Measurements from ENCODE around the gene SUGT1. TPM values are rescaled to one million over a fixed set of nuclear protein-coding genes. Genes with fewer than 3 reads are reported as not detected.
"Not testable (repeated sequence)": the region's sequence is repeated elsewhere in the genome, so short reads cannot be mapped to it uniquely, and the experiment has no call there.

The SUGT1 gene
- 10 to 100 TPM; 46.1 to 71.5 (median 56.8) TPM for total RNA-seq
- polyA plus RNA-seq, result 54.5 TPM
- long read RNA-seq, donor 1, partial matches to known transcripts, result 0 of 13 reads
- long read RNA-seq, donor 1, other reads (novel, unspliced or antisense), result 10 of 13 reads
- long read RNA-seq, donor 2, partial matches to known transcripts, result 0 of 4 reads
- long read RNA-seq, donor 2, other reads (novel, unspliced or antisense), result 2 of 4 reads
- long read RNA-seq, donor 3, partial matches to known transcripts, result 0 of 20 reads
- long read RNA-seq, donor 3, other reads (novel, unspliced or antisense), result 20 of 20 reads
- long read RNA-seq, donor 4, partial matches to known transcripts, result 0 of 4 reads
- long read RNA-seq, donor 4, other reads (novel, unspliced or antisense), result 3 of 4 reads

DNA sequence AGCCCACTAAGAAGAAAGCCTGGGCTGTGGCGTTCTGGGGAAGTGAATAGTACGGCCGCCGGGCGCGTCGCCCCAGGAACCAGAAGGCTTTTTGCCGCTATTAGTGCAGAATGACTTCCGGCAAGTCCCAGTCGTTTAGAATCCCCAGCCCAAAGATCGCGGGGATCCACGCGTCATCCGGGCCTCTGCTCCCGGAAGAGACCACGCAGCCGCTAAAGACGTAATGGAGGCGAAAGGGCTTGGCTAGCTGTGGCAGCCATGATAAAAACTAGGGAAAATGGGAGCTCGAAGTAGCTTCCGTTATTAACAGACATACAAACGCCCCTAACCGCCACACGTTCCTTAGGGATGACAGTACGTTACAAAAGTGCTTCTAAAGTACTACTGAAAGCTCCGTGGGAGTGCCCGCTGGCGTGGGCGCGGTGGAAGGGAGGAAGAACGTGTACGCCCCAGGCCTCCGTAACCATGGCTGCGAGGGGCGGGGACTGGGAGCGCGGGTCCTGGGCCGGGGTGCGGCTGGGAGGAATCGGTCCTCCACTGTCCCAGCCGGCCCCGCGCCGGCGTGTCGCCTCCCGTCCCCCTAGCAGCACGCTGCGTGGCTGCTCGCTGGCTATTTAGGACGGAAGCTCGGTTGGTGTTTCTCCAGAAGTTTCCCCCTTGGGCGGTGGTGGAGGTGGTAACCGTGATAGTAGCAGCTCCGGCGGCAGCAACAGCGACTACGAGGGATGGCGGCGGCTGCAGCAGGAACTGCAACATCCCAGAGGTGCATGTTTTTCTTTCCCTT lies at the start of gene SUGT1:
Gene SUGT1 (plus strand): TSS at position 641 of the 784 bp plus-strand sequence. CDS start 85 bp downstream, at position 726.
- peak; percentile 99 for DNase-seq
- H3K4me1 ChIP-seq (ENCODE audit: control insufficient read depth, insufficient read depth, low read length), result peaks cover 4% of the 10 kb centered on the region
- peak within 1 kb of the TSS; percentile 99 for H3K4me3 ChIP-seq (ENCODE audit: low read length)
- no peaks in the 10 kb centered on the region for H3K9me3 ChIP-seq (ENCODE audit: control insufficient read depth, low read length)
- intact Hi-C loops (cut with DNase I), result no loop called here
- H3K27me3 ChIP-seq (ENCODE audit: control insufficient read depth, insufficient read depth), result no peaks in the 10 kb centered on the region
- WGBS, result under 1% methylated on average over 61 of the region's 61 CpGs
- ATAC-seq, result peak; percentile 100
- peak within 1 kb of the TSS; percentile 99 for H3K27ac ChIP-seq (ENCODE audit: low read length)

DNA sequence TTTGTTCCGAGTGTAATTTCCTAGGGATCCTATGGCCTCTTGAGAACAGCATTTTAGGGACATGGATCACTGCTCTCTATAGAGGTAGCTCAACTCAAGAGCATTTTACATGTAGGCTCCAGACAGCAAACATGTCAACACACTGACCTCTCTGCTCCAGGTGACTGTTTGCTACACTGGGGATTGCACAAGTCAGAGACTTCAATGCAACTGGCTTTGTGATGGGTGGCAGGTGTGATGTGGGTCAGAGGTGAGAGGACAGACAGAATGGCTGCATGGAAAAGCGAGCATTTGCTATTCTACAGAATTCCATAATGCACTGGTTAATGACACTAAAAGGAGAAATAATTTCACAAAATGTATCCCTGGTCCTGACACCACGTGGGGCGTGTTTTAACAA lies 49.3 kb upstream of the SUGT1 start:
- 94% methylated on average over 2 of the region's 4 CpGs for WGBS
- ATAC-seq; intact Hi-C loops (cut with DNase I): not testable (repeated sequence)

GRCh38 chr13:52606126-52606525 lies 46.5 kb upstream of the SUGT1 start:
- 73% methylated on average over 6 of the region's 6 CpGs for WGBS
- H3K27ac ChIP-seq (ENCODE audit: low read length); intact Hi-C loops (cut with DNase I); H3K4me3 ChIP-seq (ENCODE audit: low read length); H3K4me1 ChIP-seq (ENCODE audit: control insufficient read depth, insufficient read depth, low read length); ATAC-seq; DNase-seq; H3K9me3 ChIP-seq (ENCODE audit: control insufficient read depth, low read length); H3K27me3 ChIP-seq (ENCODE audit: control insufficient read depth, insufficient read depth): not testable (repeated sequence)

More for the DNA sequence above, 49.3 kb upstream of the SUGT1 start:
- not testable (repeated sequence) for H3K4me3 ChIP-seq (ENCODE audit: low read length); DNase-seq; H3K27me3 ChIP-seq (ENCODE audit: control insufficient read depth, insufficient read depth); H3K9me3 ChIP-seq (ENCODE audit: control insufficient read depth, low read length); H3K4me1 ChIP-seq (ENCODE audit: control insufficient read depth, insufficient read depth, low read length); H3K27ac ChIP-seq (ENCODE audit: low read length)

GRCh38 chr13:52606795-52607194 lies 45.8 kb upstream of the SUGT1 start:
- WGBS, result 66% methylated on average over 1 of the region's 1 CpG
- H3K9me3 ChIP-seq (ENCODE audit: control insufficient read depth, low read length); DNase-seq; H3K4me3 ChIP-seq (ENCODE audit: low read length); intact Hi-C loops (cut with DNase I); H3K27me3 ChIP-seq (ENCODE audit: control insufficient read depth, insufficient read depth); H3K27ac ChIP-seq (ENCODE audit: low read length); ATAC-seq; H3K4me1 ChIP-seq (ENCODE audit: control insufficient read depth, insufficient read depth, low read length): not testable (repeated sequence)

DNA sequence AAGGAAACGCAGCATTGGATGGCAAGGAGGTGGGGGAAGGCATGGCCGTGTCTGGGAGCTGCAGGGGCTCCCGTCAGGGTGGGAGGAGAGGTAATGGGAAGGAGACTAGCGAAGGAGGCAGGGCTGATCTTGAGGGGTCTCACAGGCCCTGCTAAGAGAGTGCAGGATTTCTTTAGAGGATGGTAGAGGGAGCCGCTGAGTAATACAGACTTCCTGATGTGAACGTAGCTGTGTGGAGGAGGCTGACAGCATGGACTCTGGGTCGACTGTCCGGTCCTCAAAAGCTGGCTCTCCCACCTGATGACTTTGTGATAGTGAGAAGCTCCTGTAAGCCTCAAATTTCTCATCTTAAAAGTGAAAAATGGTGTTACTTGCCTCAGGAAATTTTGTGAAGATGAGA lies 44.5 kb upstream of the SUGT1 start:
- H3K9me3 ChIP-seq (ENCODE audit: control insufficient read depth, low read length); intact Hi-C loops (cut with DNase I); H3K27ac ChIP-seq (ENCODE audit: low read length); H3K4me1 ChIP-seq (ENCODE audit: control insufficient read depth, insufficient read depth, low read length); DNase-seq; H3K27me3 ChIP-seq (ENCODE audit: control insufficient read depth, insufficient read depth); H3K4me3 ChIP-seq (ENCODE audit: low read length): not testable (repeated sequence)
- ATAC-seq, result peak in 1 of 2 donors; percentile 22
- 48% methylated on average over 8 of the region's 8 CpGs for WGBS

DNA sequence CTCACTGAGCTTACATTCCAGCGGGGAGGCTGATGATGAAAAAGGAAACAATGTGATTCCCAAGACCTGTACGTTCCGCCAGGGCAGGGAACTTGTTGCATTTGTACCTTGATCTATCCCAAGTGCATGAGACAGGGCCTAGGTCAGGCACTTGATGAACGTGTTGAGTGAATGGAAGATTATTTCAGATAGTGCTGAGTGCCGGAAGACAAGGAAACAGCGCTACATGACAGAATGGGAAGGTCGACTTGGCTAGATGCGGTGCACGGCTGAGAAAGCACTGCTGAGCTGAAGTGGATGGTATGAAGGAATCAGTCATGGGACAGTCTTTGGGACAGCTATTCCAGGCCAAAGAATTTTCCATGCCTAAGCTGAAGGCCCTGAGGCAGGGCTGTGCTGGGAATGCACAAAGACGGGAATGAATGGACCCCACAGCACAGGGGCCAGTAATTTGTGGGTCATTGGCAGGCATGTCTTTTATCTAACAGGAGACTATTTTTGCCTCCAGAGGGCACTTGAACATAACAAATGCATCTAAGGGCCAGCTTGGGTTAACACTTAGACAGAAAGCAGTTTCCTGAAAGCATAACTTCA lies 43.5 kb upstream of the SUGT1 start:
- H3K9me3 ChIP-seq (ENCODE audit: control insufficient read depth, low read length); H3K27me3 ChIP-seq (ENCODE audit: control insufficient read depth, insufficient read depth); H3K4me1 ChIP-seq (ENCODE audit: control insufficient read depth, insufficient read depth, low read length); intact Hi-C loops (cut with DNase I); H3K4me3 ChIP-seq (ENCODE audit: low read length): not testable (repeated sequence)
- 39% methylated on average over 10 of the region's 10 CpGs for WGBS
- peak overlapping the region; percentile 50 for H3K27ac ChIP-seq (ENCODE audit: low read length)
- peak in 1 of 3 donors; percentile 55 for DNase-seq
- peak; percentile 91 to 92 for ATAC-seq

GRCh38 chr13:52610158-52610557 lies 42.5 kb upstream of the SUGT1 start:
- H3K4me3 ChIP-seq (ENCODE audit: low read length); intact Hi-C loops (cut with DNase I); H3K9me3 ChIP-seq (ENCODE audit: control insufficient read depth, low read length); ATAC-seq; H3K27me3 ChIP-seq (ENCODE audit: control insufficient read depth, insufficient read depth); H3K27ac ChIP-seq (ENCODE audit: low read length); H3K4me1 ChIP-seq (ENCODE audit: control insufficient read depth, insufficient read depth, low read length); DNase-seq: not testable (repeated sequence)
- 90% methylated on average over 5 of the region's 5 CpGs for WGBS

DNA sequence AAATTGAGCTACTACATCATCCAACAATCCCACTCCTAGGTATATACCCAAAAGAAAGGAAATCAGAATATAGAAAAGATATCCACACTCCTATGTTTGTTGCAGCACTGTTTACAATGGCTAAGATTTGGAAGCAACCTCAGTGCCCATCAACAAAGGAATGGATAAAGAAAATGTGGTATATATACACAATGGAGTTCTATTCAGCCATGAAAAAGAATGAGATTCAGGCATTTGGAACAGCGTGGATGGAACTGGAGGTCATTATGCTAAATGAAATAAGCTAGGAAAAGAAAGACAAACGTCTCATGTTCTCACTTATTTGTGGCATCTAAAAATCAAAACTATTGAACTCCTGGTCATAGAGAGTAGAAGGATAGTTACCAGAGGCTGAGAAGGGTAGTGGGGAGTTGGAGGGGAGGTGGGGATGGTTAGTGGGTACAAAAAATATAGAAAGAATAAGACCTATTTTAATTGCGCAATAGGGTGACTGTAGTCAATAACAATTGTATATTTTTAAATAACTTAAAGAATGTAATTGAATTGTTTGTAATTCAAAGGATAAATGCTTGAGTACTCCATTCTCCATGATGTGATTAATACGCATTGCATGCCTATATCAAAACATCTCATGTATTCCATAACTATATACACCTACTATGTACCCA lies 37.4 kb upstream of the SUGT1 start:
- intact Hi-C loops (cut with DNase I), result no loop called here
- 95% methylated on average over 4 of the region's 4 CpGs for WGBS
- Histone ChIP-seq H3K4me1 (ENCODE audit: control insufficient read depth, insufficient read depth, low read length) (no peaks in the 10 kb centered on the region), H3K27me3 (ENCODE audit: control insufficient read depth, insufficient read depth) (no peaks in the 10 kb centered on the region), H3K4me3 (ENCODE audit: low read length) (no peak overlapping the region), H3K27ac (ENCODE audit: low read length) (no peak overlapping the region), H3K9me3 (ENCODE audit: control insufficient read depth, low read length) (no peaks in the 10 kb centered on the region)
- DNase-seq (no peak), ATAC-seq (no peak)

DNA sequence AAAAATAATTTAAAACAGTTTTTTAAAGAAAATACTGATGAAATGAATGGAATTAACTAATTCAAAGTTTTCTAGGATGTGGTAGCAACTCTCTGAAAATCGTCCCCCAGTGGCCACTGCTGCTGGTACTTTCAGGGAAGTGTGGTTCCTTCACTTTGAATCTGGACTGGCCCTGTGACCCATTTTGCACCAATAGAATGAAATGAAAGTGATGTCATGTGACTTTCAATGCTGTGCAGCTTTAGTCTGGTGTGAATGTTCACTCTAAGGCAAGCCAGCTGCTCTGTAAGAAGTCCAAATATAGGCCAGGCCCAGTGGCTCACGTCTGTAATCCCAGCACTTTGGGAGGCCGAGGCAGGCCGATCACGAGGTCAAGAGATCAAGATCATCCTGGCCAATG lies 36.8 kb upstream of the SUGT1 start:
- Histone ChIP-seq H3K27me3 (ENCODE audit: control insufficient read depth, insufficient read depth) (no peaks in the 10 kb centered on the region), H3K4me3 (ENCODE audit: low read length) (no peak overlapping the region), H3K27ac (ENCODE audit: low read length) (no peak overlapping the region), H3K9me3 (ENCODE audit: control insufficient read depth, low read length) (no peaks in the 10 kb centered on the region), H3K4me1 (ENCODE audit: control insufficient read depth, insufficient read depth, low read length) (no peaks in the 10 kb centered on the region)
- 88% methylated on average over 5 of the region's 5 CpGs for WGBS
- intact Hi-C loops (cut with DNase I), result no loop called here
- DNase-seq, result no peak
- no peak for ATAC-seq

DNA sequence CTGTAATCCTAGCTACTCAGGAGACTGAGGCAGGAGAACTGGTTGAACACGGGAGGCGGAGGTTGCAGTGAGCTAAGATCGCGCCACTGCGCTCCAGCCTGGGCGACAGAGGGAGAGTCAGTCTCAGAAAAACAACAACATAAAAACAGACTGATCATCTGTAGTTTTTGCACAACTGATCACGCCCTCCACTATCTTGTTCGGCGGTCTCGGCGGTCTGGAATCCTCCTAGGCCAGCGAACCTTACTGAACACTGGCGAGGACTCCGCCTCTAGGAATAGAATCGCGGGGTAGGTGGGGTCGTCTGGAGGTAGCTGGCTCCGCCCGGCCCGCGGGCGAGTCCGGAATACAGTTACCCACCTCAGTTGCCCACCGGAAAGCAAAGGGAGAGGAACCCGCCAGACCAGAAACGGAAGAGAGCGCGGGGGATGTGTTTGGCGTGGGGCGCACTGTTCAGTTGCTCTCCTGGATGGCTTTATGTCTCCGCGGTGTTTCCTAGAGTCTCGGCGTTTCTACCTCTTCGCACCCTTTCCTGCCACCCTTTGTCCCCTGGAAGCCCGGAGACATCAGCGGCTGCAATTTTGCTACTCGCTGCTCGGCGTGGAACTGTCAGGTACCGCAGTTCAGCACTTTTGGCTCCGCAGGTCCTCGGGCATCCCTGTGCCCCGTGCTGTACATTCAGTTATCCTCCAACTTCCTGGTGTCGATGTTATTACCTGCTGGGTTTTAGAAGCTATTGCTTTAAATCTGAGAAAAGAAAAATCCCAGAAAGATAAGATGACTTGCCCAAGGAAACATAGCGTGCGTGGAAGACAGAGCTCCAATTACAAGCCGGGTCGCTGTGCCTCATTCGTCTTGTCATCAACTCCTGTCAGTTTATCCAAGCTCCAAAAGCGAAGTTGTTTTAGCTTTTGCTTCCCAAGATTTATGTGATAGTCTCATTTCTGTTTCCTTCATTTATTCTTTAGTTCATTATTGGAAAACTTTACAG lies 35.3 kb upstream of the SUGT1 start:
- DNase-seq (peak; percentile 82 to 91 (median 91)), ATAC-seq (peak; percentile 98 to 99)
- H3K27ac ChIP-seq (ENCODE audit: low read length), result peak overlapping the region; percentile 77
- H3K4me1 ChIP-seq (ENCODE audit: control insufficient read depth, insufficient read depth, low read length), result no peaks in the 10 kb centered on the region
- intact Hi-C loops (cut with DNase I), result no loop called here
- WGBS, result 1% methylated on average over 51 of the region's 51 CpGs
- H3K9me3 ChIP-seq (ENCODE audit: control insufficient read depth, low read length), result no peaks in the 10 kb centered on the region
- no peaks in the 10 kb centered on the region for H3K27me3 ChIP-seq (ENCODE audit: control insufficient read depth, insufficient read depth)
- peak overlapping the region; percentile 94 for H3K4me3 ChIP-seq (ENCODE audit: low read length)

Measured in right cardiac atrium (tissue), 5 donors.